Lower leg skin (tissue), 4 donors: ENCODE results near the gene MRM2. TPM values are rescaled to one million over a fixed set of nuclear protein-coding genes. Genes with fewer than 3 reads are reported as not detected.
A peak's percentile ranks its signal among the peaks of the same experiment; 100 is the strongest.

Source experiments
- DNase-seq, 2 donors: peaks; one replicate each; pipeline ENCODE4 v3.0.0-alpha.2; 2019; ENCODE audit warnings: low spot score in 2 of 2
- H3K4me3 ChIP-seq: fragments of 200-600 bp; sonication (generic); 2 replicates; pipeline ENCODE4 v1.5.1; 2017; ENCODE audit warnings: mild to moderate bottlenecking, low read depth; ENCODE audit not compliant: poor library complexity, severe bottlenecking
- CTCF ChIP-seq, 3 donors: fragments of 450-650 bp; IDR thresholded peaks; one replicate each; pipeline ENCODE4 v1.5.1; 2016; ENCODE audit warnings: antibody characterized with exemption in 3 of 3, mild to moderate bottlenecking in 3 of 3, moderate library complexity in 2 of 3
- POLR2A ChIP-seq, 2 donors: fragments of 450-650 bp; IDR thresholded peaks; one replicate each; pipeline ENCODE4 v1.6.1; 2016 to 2017; ENCODE audit warnings: antibody characterized with exemption in 2 of 2, mild to moderate bottlenecking in 1 of 2, moderate library complexity in 1 of 2
- WGBS, 2 donors: methylation state at CpG; one replicate each; pipeline ENCODE4 v1.1.5; 2018; 5-methylcytosine and 5-hydroxymethylcytosine counted together
- intact Hi-C: fragments of 100-400 bp; cut with DNase I; formaldehyde crosslinking; loops from one replicate; pipeline ENCODE4 v1.15.0; 2023; ENCODE audit warnings: low total_unique reads
- total RNA-seq, 4 donors: library from RNA; depleted of rRNA; stranded (reverse); fragments of >200 nt; gene quantifications; one replicate each; pipeline ENCODE4 v1.1.0, GENCODE V29; 2016

The MRM2 gene
- total RNA-seq, 4 donors from 2014 or later, result 17.6 to 26.1 (median 23.9) TPM

- no peak for DNase-seq
- no peak overlapping the region for H3K4me3 ChIP-seq
- intact Hi-C loops, result no loop called here
- TF ChIP-seq CTCF (IDR thresholded peaks at IDR 0.05), result no peak
- no peak for TF ChIP-seq POLR2A (IDR thresholded peaks at IDR 0.05)
- 88 to 92% methylated on average over 9 of the region's 9 CpGs for WGBS, 2 donors
Observed at GRCh38 chr7:2253021-2253420, 11.0 kb upstream of the MRM2 start.

GRCh38 chr7:2251841-2252771 lies 10.1 kb upstream of the MRM2 start:
- intact Hi-C loops, result no loop called here
- no peak for DNase-seq
- H3K4me3 ChIP-seq, result no peak overlapping the region
- no peak for TF ChIP-seq CTCF (IDR thresholded peaks at IDR 0.05)
- TF ChIP-seq POLR2A (IDR thresholded peaks at IDR 0.05), result no peak
- WGBS, 2 donors, result 81 to 84% methylated on average over 21 to 23 of the region's 24 CpGs

- no peak for DNase-seq
- no peak overlapping the region for H3K4me3 ChIP-seq
- no peak for TF ChIP-seq POLR2A (IDR thresholded peaks at IDR 0.05)
- no peak for TF ChIP-seq CTCF (IDR thresholded peaks at IDR 0.05)
- intact Hi-C loops, result no loop called here
- WGBS, 2 donors, result 78 to 81% methylated on average over 10 of the region's 10 CpGs
Observed at GRCh38 chr7:2251381-2251780, 9.4 kb upstream of the MRM2 start.

- no peak for DNase-seq
- intact Hi-C loops, result no loop called here
- WGBS, 2 donors, result 82% methylated on average over 24 to 27 of the region's 27 CpGs
- TF ChIP-seq CTCF (IDR thresholded peaks at IDR 0.05) (no peak), POLR2A (IDR thresholded peaks at IDR 0.05) (no peak)
- no peak overlapping the region for H3K4me3 ChIP-seq
Observed at GRCh38 chr7:2249744-2250323, 7.8 kb upstream of the MRM2 start.

- 35 to 58% methylated on average over 23 to 24 of the region's 24 CpGs for WGBS, 2 donors
- no peak overlapping the region for H3K4me3 ChIP-seq
- no peak for TF ChIP-seq POLR2A (IDR thresholded peaks at IDR 0.05)
- TF ChIP-seq CTCF (IDR thresholded peaks at IDR 0.05), result no peak
- intact Hi-C loops, result no loop called here
- peak in 1 of 2 donors; percentile 61 for DNase-seq
Observed at GRCh38 chr7:2248984-2249694, 7.1 kb upstream of the MRM2 start.
